HCT116 (cell line): ENCODE results near the gene ABCC1. TPM values are rescaled to one million over a fixed set of nuclear protein-coding genes. Genes with fewer than 3 reads are reported as not detected.

ENCODE experiments used
- ATAC-seq: fragments of 200-7000 bp; cut with Tn5 transposase; 2 replicates; pipeline ENCODE4 v1.9.1; 2020; ENCODE audit warnings: mild to moderate bottlenecking, moderate library complexity
- BruUV-seq: library from RNA; stranded (reverse); fragments of 400-500 nt; replicated peaks from 2 replicates; lab custom pipeline; 2021; lab: Mats Ljungman, UMichigan
- CTCF ChIA-PET: fragments of 300-600 bp; sonication (Branson Sonifier 250); formaldehyde crosslinking; loops from one replicate; lab custom pipeline; 2021; ENCODE audit warnings: antibody characterized with exemption; lab: Charles Lee
- POLR2A ChIA-PET: fragments of 300-600, 350-600 bp; sonication (Branson Sonifier 250); formaldehyde crosslinking; loops from one replicate; lab custom pipeline; 2021; ENCODE audit warnings: antibody characterized with exemption; lab: Charles Lee
- RAD21 ChIA-PET, 2 experiments: fragments of 300-600 bp; sonication (Branson Sonifier 250); formaldehyde crosslinking; loops; one replicate each; lab custom pipeline; 2023; ENCODE audit warnings: low total read pairs in 2 of 2; ENCODE audit not compliant: uncharacterized antibody in 2 of 2, unreplicated experiment in 2 of 2, low non-redundant PET in 1 of 2; lab: Charles Lee
- DNase-seq: peaks from one replicate; pipeline ENCODE4 v3.0.0-alpha.2; 2010; ENCODE audit warnings: low read depth, low spot score
- H2AFZ ChIP-seq: fragments of 200-600 bp; shearing (Covaris generic), sonication (generic); 2 replicates; pipeline ENCODE4 v1.6.1; 2017; ENCODE audit warnings: low read depth, mixed run types, mixed read lengths, antibody characterized with exemption, low read length; ENCODE audit not compliant: poor library complexity, severe bottlenecking
- H3K27ac ChIP-seq: 2 replicates; pipeline ENCODE4 v1.5.1; 2012; ENCODE audit warnings: low read depth, low read length
- H3K27me3 ChIP-seq: fragments of 200-600 bp; sonication (generic); 2 replicates; pipeline ENCODE4 v1.6.1; 2016; ENCODE audit warnings: mixed run types, low read length, mixed read lengths; ENCODE audit not compliant: insufficient read depth
- H3K36me3 ChIP-seq, 2 experiments: fragments of 200-500 bp in 1 of 2; fragments of 200-600 bp in 1 of 2; sonication (Bioruptor generic) in 1 of 2; sonication (generic) in 1 of 2; 2 replicates each; pipeline versions ENCODE4 v1.5.1 to v1.6.1; 2014 to 2016; ENCODE audit warnings: low read length in 2 of 2, inconsistent platforms in 1 of 2, mixed read lengths in 1 of 2, mixed run types in 1 of 2; ENCODE audit not compliant: insufficient read depth in 2 of 2, control insufficient read depth in 1 of 2
- H3K4me1 ChIP-seq, 2 experiments: fragments of 200-600 bp in 1 of 2; sonication (generic) in 1 of 2; 2 replicates each; pipeline versions ENCODE4 v1.5.1 to v1.6.1; 2012 to 2017; ENCODE audit warnings: low read length in 2 of 2, inconsistent platforms in 1 of 2, mild to moderate bottlenecking in 1 of 2, mixed read lengths in 1 of 2, mixed run types in 1 of 2, moderate library complexity in 1 of 2; ENCODE audit not compliant: insufficient read depth in 2 of 2, control insufficient read depth in 1 of 2
- H3K4me2 ChIP-seq: fragments of 200-600 bp; sonication (generic); 2 replicates; pipeline ENCODE4 v1.6.1; 2017; ENCODE audit warnings: mixed run types, low read length, mixed read lengths
- H3K4me3 ChIP-seq, 2 experiments: fragments of 200-600 bp in 1 of 2; sonication (generic) in 1 of 2; replicated peaks in 1 of 2; 2 replicates each; pipeline ENCODE4 v1.5.1; 2011 to 2016; ENCODE audit warnings: low read length in 2 of 2, control low read depth in 1 of 2, low read depth in 1 of 2, mild to moderate bottlenecking in 1 of 2, mixed read lengths in 1 of 2, mixed run types in 1 of 2
- H3K79me2 ChIP-seq: fragments of 200-600 bp; sonication (generic); 2 replicates; pipeline ENCODE4 v1.6.1; 2017; ENCODE audit warnings: mild to moderate bottlenecking, mixed run types, low read length, moderate library complexity, mixed read lengths; ENCODE audit not compliant: insufficient read depth
- H3K9ac ChIP-seq: fragments of 200-600 bp; sonication (generic); 2 replicates; pipeline ENCODE4 v1.6.1; 2016; ENCODE audit warnings: low read length, mixed read lengths
- H3K9me2 ChIP-seq: fragments of 200-600 bp; sonication (generic), shearing (Covaris generic); 2 replicates; pipeline ENCODE4 v1.6.1; 2017; ENCODE audit warnings: mixed run types, mild to moderate bottlenecking, moderate library complexity; ENCODE audit not compliant: insufficient read depth
- H3K9me3 ChIP-seq, 2 experiments: fragments of 200-500 bp in 1 of 2; fragments of 200-600 bp in 1 of 2; sonication (Bioruptor generic) in 1 of 2; sonication (generic) in 1 of 2; 2 replicates each; pipeline ENCODE4 v1.6.1; 2014 to 2017; ENCODE audit warnings: low read length in 2 of 2, mixed read lengths in 2 of 2, inconsistent platforms in 1 of 2, low read depth in 1 of 2, mild to moderate bottlenecking in 1 of 2, mixed run types in 1 of 2, moderate library complexity in 1 of 2; ENCODE audit not compliant: control insufficient read depth in 1 of 2, insufficient read depth in 1 of 2
- H4K20me1 ChIP-seq: fragments of 200-600 bp; sonication (generic), shearing (Covaris generic); 2 replicates; pipeline ENCODE4 v1.6.1; 2017; ENCODE audit warnings: mixed run types, mild to moderate bottlenecking, moderate library complexity; ENCODE audit not compliant: insufficient read depth
- ATF3 ChIP-seq: IDR thresholded peaks from 2 replicates; pipeline ENCODE4 v1.6.1; 2012
- CBX3 ChIP-seq: IDR thresholded peaks from 2 replicates; pipeline ENCODE4 v1.6.1; 2012; ENCODE audit warnings: low read depth
- CEBPB ChIP-seq: IDR thresholded peaks from 2 replicates; pipeline ENCODE4 v1.6.1; 2012; ENCODE audit warnings: low read depth
- EGR1 ChIP-seq: IDR thresholded peaks from 2 replicates; pipeline ENCODE4 v1.6.1; 2012; ENCODE audit warnings: low read depth
- EZH2phosphoT487 ChIP-seq: fragments of 200-600 bp; IDR thresholded peaks from 2 replicates; pipeline ENCODE4 v1.6.1; 2018; ENCODE audit warnings: antibody characterized with exemption, borderline replicate concordance
- FOSL1 ChIP-seq: IDR thresholded peaks from 2 replicates; pipeline ENCODE4 v1.6.1; 2012; ENCODE audit warnings: low read depth
- POLR2AphosphoS5 ChIP-seq: IDR thresholded peaks from 2 replicates; pipeline ENCODE4 v1.6.1; 2011; ENCODE audit warnings: mild to moderate bottlenecking, low read depth, low read length, moderate library complexity
- RAD21 ChIP-seq: IDR thresholded peaks from 2 replicates; pipeline ENCODE4 v1.6.1; 2012; ENCODE audit warnings: low read depth, mild to moderate bottlenecking
- SIN3A ChIP-seq: IDR thresholded peaks from 2 replicates; pipeline ENCODE4 v1.6.1; 2012; ENCODE audit warnings: low read depth
- SP1 ChIP-seq: IDR thresholded peaks from 2 replicates; pipeline ENCODE4 v1.6.1; 2012; ENCODE audit warnings: low read depth
- SRF ChIP-seq: IDR thresholded peaks from 2 replicates; pipeline ENCODE4 v1.6.1; 2012; ENCODE audit warnings: low read depth
- TCF7L2 ChIP-seq: IDR thresholded peaks from 2 replicates; pipeline ENCODE4 v1.7.0; 2011; ENCODE audit warnings: borderline replicate concordance, inconsistent platforms; ENCODE audit not compliant: insufficient read depth, insufficient read length; ENCODE audit errors: extremely low read depth
- ZNF274 ChIP-seq: fragments of 200-500 bp; sonication (Bioruptor generic); IDR thresholded peaks from 2 replicates; pipeline ENCODE4 v1.6.1; 2014; ENCODE audit warnings: mild to moderate bottlenecking, low read depth, low read length, inconsistent platforms
- intact Hi-C: fragments of 100-400 bp; cut with micrococcal nuclease; formaldehyde crosslinking; loops from 2 replicates; pipeline ENCODE4 v1.10.0; 2022
- total RNA-seq: library from RNA; stranded (reverse); gene quantifications from one replicate; pipeline ENCODE4 v1.2.1, GENCODE V29; 2021; ENCODE audit not compliant: unreplicated experiment
- TF ChIP-seq, protein P1 (sequence below): IDR thresholded peaks from 2 replicates; pipeline ENCODE4 v1.6.1; 2012; ENCODE audit warnings: low read depth
- TF ChIP-seq, protein P2 (sequence below): IDR thresholded peaks from 2 replicates; pipeline ENCODE4 v1.6.1; 2011; ENCODE audit warnings: mild to moderate bottlenecking, low read length, moderate library complexity; ENCODE audit not compliant: insufficient replicate concordance; ENCODE audit errors: extremely low read depth

ABCC1 gene
- total RNA-seq, 1 experiment from 2014 or later: 61.9 TPM

DNA sequence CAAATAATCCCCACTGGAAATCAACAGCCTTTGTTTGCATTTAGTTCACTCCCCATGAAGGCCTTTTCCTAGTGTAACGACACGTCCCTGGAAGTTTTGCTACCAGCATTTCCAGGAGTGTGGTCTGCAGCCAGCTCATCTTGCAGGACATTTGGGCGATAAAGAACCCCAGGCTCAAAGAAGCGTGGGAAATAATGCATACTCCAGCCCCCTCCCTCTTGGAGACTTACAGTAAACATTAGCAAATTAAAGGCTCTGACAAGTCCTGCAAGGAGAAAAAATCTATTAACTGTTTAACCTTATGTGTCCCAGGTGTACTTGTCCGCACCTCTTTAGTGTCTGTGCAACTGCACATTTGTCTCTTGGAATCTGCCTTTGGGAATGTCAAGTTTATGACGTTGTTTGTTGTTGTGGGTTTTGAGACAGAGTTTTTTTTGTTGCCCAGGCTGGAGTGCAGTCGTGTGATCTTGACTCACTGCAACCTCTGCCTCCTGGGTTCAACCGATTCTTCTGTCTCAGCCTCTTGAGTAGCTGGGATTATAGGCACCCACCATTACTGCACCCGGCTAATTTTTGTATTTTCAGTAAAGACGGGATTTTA is 131.1 kb downstream of the ABCC1 start:
- POLR2A ChIA-PET: no interaction called here
- H3K27me3 ChIP-seq: no peaks in the 10 kb centered on the region
- H3K4me1 ChIP-seq: no peaks in the 10 kb centered on the region
- H3K9ac ChIP-seq: no peak overlapping the region
- RAD21 ChIA-PET: no interaction called here
- no peaks in the 10 kb centered on the region for H4K20me1 ChIP-seq
- no peaks in the 10 kb centered on the region for H3K9me2 ChIP-seq
- DNase-seq (no peak), ATAC-seq (no peak)
- no peak overlapping the region for H3K4me3 ChIP-seq
- H3K27ac ChIP-seq: no peak overlapping the region
- no peaks in the 10 kb centered on the region; the same call in 1 of the 2 replicates for H3K79me2 ChIP-seq
- TSS peak; percentile 24 for BruUV-seq
- no peak overlapping the region for H2AFZ ChIP-seq
- CTCF ChIA-PET: no interaction called here
- intact Hi-C loops: no loop called here
- no peak for TF ChIP-seq TCF7L2
- no peak overlapping the region for H3K4me2 ChIP-seq
- peaks cover 0 to 5% of the 10 kb centered on the region in 2 experiments; a peak in 1 of 4 replicates for H3K9me3 ChIP-seq
- H3K36me3 ChIP-seq: peaks cover 34 to 56% of the 10 kb centered on the region in 2 experiments

DNA sequence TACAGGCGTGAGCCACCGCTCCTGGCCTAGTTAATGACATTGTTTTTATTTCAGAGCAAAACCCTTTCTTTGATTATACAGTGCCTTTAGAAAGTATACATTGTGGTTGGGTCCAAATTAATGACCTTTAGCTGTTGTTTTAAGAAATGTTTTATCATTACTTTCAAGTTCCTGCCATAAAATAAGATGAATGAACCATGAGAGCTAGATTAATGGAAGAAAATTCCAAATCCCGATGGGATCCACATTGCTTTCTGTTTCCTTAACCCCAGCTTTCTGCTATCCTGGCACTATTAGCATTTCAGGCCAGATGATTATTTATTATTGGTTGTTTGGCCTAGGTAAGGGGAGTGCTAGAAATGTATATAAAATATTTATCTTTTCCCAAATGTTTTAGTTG is 131.7 kb downstream of the ABCC1 start:
- Histone ChIP-seq H3K9me3 (peaks cover 0 to 5% of the 10 kb centered on the region in 2 experiments; a peak in 1 of 4 replicates), H2AFZ (no peak overlapping the region), H3K27ac (no peak overlapping the region), H3K36me3 (peaks cover 30 to 56% of the 10 kb centered on the region in 2 experiments), H3K4me3 (no peak overlapping the region), H3K4me1 (no peaks in the 10 kb centered on the region), H3K9me2 (no peaks in the 10 kb centered on the region), H3K9ac (no peak overlapping the region), H3K27me3 (no peaks in the 10 kb centered on the region), H3K79me2 (no peaks in the 10 kb centered on the region; the same call in 1 of the 2 replicates), H3K4me2 (no peak overlapping the region), H4K20me1 (no peaks in the 10 kb centered on the region)
- intact Hi-C loops: no loop called here
- no TSS peak for BruUV-seq
- CTCF ChIA-PET: no interaction called here
- DNase-seq: no peak
- POLR2A ChIA-PET: no interaction called here
- RAD21 ChIA-PET: no interaction called here
- no peak for ATAC-seq
- TF ChIP-seq SIN3A (no peak), EGR1 (no peak), FOSL1 (no peak), EZH2phosphoT487 (no peak), SP1 (no peak), RAD21 (no peak), POLR2AphosphoS5 (no peak), SRF (no peak), ATF3 (no peak), TCF7L2 (no peak), CBX3 (no peak), ZNF274 (no peak), CEBPB (no peak)
- TF ChIP-seq, protein P1, sequence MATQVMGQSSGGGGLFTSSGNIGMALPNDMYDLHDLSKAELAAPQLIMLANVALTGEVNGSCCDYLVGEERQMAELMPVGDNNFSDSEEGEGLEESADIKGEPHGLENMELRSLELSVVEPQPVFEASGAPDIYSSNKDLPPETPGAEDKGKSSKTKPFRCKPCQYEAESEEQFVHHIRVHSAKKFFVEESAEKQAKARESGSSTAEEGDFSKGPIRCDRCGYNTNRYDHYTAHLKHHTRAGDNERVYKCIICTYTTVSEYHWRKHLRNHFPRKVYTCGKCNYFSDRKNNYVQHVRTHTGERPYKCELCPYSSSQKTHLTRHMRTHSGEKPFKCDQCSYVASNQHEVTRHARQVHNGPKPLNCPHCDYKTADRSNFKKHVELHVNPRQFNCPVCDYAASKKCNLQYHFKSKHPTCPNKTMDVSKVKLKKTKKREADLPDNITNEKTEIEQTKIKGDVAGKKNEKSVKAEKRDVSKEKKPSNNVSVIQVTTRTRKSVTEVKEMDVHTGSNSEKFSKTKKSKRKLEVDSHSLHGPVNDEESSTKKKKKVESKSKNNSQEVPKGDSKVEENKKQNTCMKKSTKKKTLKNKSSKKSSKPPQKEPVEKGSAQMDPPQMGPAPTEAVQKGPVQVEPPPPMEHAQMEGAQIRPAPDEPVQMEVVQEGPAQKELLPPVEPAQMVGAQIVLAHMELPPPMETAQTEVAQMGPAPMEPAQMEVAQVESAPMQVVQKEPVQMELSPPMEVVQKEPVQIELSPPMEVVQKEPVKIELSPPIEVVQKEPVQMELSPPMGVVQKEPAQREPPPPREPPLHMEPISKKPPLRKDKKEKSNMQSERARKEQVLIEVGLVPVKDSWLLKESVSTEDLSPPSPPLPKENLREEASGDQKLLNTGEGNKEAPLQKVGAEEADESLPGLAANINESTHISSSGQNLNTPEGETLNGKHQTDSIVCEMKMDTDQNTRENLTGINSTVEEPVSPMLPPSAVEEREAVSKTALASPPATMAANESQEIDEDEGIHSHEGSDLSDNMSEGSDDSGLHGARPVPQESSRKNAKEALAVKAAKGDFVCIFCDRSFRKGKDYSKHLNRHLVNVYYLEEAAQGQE: no peak
- TF ChIP-seq, protein P2, sequence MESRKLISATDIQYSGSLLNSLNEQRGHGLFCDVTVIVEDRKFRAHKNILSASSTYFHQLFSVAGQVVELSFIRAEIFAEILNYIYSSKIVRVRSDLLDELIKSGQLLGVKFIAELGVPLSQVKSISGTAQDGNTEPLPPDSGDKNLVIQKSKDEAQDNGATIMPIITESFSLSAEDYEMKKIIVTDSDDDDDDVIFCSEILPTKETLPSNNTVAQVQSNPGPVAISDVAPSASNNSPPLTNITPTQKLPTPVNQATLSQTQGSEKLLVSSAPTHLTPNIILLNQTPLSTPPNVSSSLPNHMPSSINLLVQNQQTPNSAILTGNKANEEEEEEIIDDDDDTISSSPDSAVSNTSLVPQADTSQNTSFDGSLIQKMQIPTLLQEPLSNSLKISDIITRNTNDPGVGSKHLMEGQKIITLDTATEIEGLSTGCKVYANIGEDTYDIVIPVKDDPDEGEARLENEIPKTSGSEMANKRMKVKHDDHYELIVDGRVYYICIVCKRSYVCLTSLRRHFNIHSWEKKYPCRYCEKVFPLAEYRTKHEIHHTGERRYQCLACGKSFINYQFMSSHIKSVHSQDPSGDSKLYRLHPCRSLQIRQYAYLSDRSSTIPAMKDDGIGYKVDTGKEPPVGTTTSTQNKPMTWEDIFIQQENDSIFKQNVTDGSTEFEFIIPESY: no peak
